OCI-LY7 (cell line): Measurements from ENCODE around the gene TMEM135.

Experiments
- EZH2phosphoT487 ChIP-seq: fragments of 200-600 bp; sonication (generic); IDR thresholded peaks from 2 replicates; pipeline ENCODE4 v1.6.1; 2018; ENCODE audit warnings: low read depth, borderline replicate concordance, mild to moderate bottlenecking, mixed run types, antibody characterized with exemption, low read length, moderate library complexity, mixed read lengths
- TF ChIP-seq, protein P1 (sequence below): fragments of 200-600 bp; sonication (generic); conservative IDR thresholded peaks from 2 replicates; pipeline ENCODE4 v1.5.1; 2014; ENCODE audit warnings: mild to moderate bottlenecking, antibody characterized with exemption, low read length, moderate library complexity, mixed read lengths

DNA sequence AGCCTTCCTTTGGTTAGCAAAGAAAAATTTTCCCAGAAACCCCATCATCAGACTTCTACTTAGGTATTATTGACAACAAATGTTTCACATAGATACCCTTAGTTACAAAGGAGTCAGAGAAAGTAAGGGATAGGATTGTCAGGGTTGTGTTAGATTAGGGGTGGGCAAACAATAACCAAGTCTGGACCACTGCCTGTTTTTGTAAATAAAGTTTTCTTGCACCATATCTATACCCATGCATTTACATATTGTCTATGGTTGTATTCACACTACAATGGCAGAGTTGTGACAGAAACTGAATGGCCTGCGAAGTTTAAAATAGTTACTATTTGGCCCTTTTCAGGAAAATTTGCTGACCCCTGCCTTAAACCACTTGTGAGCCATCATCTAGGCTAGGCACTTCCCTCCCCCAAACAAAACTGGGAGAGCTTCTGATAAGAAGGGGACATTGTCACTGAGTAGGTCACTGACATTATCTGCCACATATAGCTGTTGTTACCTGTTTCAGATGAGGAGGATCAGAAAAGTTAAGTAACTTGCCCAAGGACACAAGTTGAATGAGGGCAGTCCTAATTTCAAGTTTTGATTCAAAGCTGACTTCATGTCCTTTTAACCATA is 40.7 kb upstream of the TMEM135 start:
- TF ChIP-seq, protein P1, sequence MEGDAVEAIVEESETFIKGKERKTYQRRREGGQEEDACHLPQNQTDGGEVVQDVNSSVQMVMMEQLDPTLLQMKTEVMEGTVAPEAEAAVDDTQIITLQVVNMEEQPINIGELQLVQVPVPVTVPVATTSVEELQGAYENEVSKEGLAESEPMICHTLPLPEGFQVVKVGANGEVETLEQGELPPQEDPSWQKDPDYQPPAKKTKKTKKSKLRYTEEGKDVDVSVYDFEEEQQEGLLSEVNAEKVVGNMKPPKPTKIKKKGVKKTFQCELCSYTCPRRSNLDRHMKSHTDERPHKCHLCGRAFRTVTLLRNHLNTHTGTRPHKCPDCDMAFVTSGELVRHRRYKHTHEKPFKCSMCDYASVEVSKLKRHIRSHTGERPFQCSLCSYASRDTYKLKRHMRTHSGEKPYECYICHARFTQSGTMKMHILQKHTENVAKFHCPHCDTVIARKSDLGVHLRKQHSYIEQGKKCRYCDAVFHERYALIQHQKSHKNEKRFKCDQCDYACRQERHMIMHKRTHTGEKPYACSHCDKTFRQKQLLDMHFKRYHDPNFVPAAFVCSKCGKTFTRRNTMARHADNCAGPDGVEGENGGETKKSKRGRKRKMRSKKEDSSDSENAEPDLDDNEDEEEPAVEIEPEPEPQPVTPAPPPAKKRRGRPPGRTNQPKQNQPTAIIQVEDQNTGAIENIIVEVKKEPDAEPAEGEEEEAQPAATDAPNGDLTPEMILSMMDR, result no peak
- TF ChIP-seq EZH2phosphoT487, result no peak
